Ovary (tissue), 9 donors: ENCODE results near the gene CEP126. TPM values are rescaled to one million over a fixed set of nuclear protein-coding genes. Genes with fewer than 3 reads are reported as not detected.

Source experiments
- DNase-seq, 5 donors: peaks; one replicate each; pipeline ENCODE4 v3.0.0-alpha.2; 2019 to 2020
- H3K27ac ChIP-seq, 2 donors: fragments of 200-600 bp; one replicate each; pipeline versions ENCODE4 v1.5.1 to v1.8.0; 2019 to 2022
- H3K27me3 ChIP-seq: fragments of 200-600 bp; one replicate; pipeline ENCODE4 v1.8.0; 2022
- H3K36me3 ChIP-seq: fragments of 200-600 bp; sonication (generic); one replicate; pipeline ENCODE4 v1.5.1; 2019
- H3K4me1 ChIP-seq: one replicate; pipeline ENCODE4 v1.8.1; 2013; ENCODE audit warnings: mild to moderate bottlenecking, moderate library complexity; ENCODE audit not compliant: insufficient read depth
- H3K4me3 ChIP-seq: fragments of 200-600 bp; sonication (generic); one replicate; pipeline ENCODE4 v1.5.1; 2017
- H3K9me3 ChIP-seq, 2 donors: fragments of 200-600 bp in 1 of 2; sonication (generic) in 1 of 2; one replicate each; pipeline versions ENCODE4 v1.5.1 to v1.8.1; 2013 to 2019; ENCODE audit warnings: mild to moderate bottlenecking in 1 of 2, moderate library complexity in 1 of 2
- EP300 ChIP-seq: sonication (generic); formaldehyde crosslinking; IDR thresholded peaks from one replicate; pipeline ENCODE4 v1.6.1; 2017; ENCODE audit warnings: antibody characterized with exemption
- POLR2A ChIP-seq: fragments of 450-650 bp; IDR thresholded peaks from one replicate; pipeline ENCODE4 v1.6.1; 2017; ENCODE audit warnings: antibody characterized with exemption, mild to moderate bottlenecking, moderate library complexity
- WGBS, 3 donors: extraction: QIAGEN DNeasy Blood & Tissue Kit in 1 of 3; methylation state at CpG; one replicate each; pipeline versions ENCODE4 v1.1.5 to v1.1.7; 2013 to 2017; 5-methylcytosine and 5-hydroxymethylcytosine counted together
- intact Hi-C, 4 donors: fragments of 100-400 bp; cut with DNase I; formaldehyde crosslinking; loops; one replicate each; pipeline versions ENCODE4 v1.11.0 to v1.15.1; 2022 to 2023
- polyA plus RNA-seq, 2 donors: library from polyadenylated mRNA; stranded (reverse); fragments of 200-250 nt in 1 of 2; fragments of 350-450 nt in 1 of 2; fragmentation: Illumina TruSeq in 1 of 2; extraction: RNeasy Lipid Tissue Mini Kit (QIAGEN cat#74804) in 1 of 2; gene quantifications; one replicate each; pipeline ENCODE4 v1.2.3, GENCODE V29; 2013 to 2014
- total RNA-seq, 7 donors: library from RNA; depleted of rRNA in 2 of 7; stranded (reverse); fragments of >200 nt in 2 of 7; fragmentation: NEBNext Ultra II Directional in 3 of 7; extraction: Animal tissue kit (Norgen Biotek cat#: 25700) in 3 of 7; gene quantifications; one replicate each; pipeline versions ENCODE4 v1.1.0 to v1.2.4, GENCODE V29; 2016 to 2023
- TF ChIP-seq, protein P1 (sequence below), 3 donors: fragments of 450-650 bp in 2 of 3; fragments of 200-600 bp in 1 of 3; IDR thresholded peaks; one replicate each; pipeline versions ENCODE4 v1.5.1 to v1.8.0; 2016 to 2022; ENCODE audit warnings: antibody characterized with exemption in 3 of 3, mild to moderate bottlenecking in 1 of 3
- donor health status: DM: no; HTN: no; CAD: no; lungs with moderate emphysema.
- donor health status: DM: no; HTN: no; CAD: no.
- donor health status: Bipolar disorder and iron deficiency.
- donor health status: DM: yes; HTN: yes; CAD: no.
- donor health status: DM: no; HTN: no; CAD: no.
- donor health status: DM: yes; HTN: yes; CAD: no.

Gene CEP126
- total and polyA plus RNA-seq, 9 donors = 5.9 to 10.8 (median 9.4) TPM

DNA sequence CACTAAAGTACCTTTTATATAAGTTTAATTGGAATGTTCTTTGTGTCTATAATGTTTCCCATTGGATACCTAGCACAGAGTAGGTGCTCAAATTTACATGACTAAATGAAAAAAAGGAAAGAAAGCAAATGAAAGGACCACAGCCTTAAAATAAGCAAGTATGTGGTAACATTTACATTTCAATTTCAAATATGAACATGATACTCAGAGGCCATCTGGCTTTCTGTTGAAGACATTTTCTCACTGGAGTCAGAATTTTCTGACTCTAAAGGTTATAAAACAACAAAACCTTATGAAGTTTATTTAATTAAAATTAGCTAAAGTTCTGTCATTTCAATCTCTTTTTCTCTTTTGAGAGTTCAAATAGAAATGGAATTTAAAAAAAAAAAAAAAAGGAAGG is 2.4 kb downstream of the CEP126 start:
- Histone ChIP-seq H3K4me3 (no peak overlapping the region), H3K9me3 (no peaks in the 10 kb centered on the region), H3K27me3 (no peaks in the 10 kb centered on the region), H3K36me3 (no peaks in the 10 kb centered on the region), H3K27ac (no peak overlapping the region), H3K4me1 (peaks cover 5% of the 10 kb centered on the region)
- intact Hi-C loops = no loop called here
- TF ChIP-seq, protein P1, sequence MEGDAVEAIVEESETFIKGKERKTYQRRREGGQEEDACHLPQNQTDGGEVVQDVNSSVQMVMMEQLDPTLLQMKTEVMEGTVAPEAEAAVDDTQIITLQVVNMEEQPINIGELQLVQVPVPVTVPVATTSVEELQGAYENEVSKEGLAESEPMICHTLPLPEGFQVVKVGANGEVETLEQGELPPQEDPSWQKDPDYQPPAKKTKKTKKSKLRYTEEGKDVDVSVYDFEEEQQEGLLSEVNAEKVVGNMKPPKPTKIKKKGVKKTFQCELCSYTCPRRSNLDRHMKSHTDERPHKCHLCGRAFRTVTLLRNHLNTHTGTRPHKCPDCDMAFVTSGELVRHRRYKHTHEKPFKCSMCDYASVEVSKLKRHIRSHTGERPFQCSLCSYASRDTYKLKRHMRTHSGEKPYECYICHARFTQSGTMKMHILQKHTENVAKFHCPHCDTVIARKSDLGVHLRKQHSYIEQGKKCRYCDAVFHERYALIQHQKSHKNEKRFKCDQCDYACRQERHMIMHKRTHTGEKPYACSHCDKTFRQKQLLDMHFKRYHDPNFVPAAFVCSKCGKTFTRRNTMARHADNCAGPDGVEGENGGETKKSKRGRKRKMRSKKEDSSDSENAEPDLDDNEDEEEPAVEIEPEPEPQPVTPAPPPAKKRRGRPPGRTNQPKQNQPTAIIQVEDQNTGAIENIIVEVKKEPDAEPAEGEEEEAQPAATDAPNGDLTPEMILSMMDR (IDR thresholded peaks at IDR 0.05) = no peak
- TF ChIP-seq EP300 = no peak
- TF ChIP-seq POLR2A = no peak
- no peak for DNase-seq

DNA sequence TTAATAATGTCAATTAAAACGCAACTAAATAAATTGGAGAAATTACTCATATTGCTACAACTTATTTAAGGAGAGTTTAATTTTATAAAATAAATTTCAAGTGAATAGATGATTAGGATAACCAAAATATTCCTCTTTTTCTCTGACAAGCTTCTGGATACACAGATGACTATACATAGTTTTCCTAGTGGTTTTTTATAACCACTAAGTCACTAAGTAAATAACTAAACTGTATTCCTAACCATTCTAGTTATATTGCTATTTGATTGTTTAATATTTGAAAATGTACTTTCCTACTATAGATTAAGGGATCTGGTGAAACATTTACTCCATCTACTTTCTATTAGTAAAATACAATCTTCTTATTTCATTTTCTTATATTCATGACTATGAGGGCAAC is 6.2 kb downstream of the CEP126 start:
- intact Hi-C loops = no loop called here
- Histone ChIP-seq H3K4me3 (no peak overlapping the region), H3K9me3 (no peaks in the 10 kb centered on the region), H3K36me3 (no peaks in the 10 kb centered on the region), H3K27me3 (no peaks in the 10 kb centered on the region), H3K4me1 (peaks cover 1% of the 10 kb centered on the region), H3K27ac (no peak overlapping the region)
- 92 to 97% (median 97%) methylated on average over 1 of the region's 1 CpG for WGBS, 3 donors
- no peak for DNase-seq
- TF ChIP-seq EP300 = no peak
- TF ChIP-seq, protein P1 (IDR thresholded peaks at IDR 0.05) = no peak
- no peak for TF ChIP-seq POLR2A

DNA sequence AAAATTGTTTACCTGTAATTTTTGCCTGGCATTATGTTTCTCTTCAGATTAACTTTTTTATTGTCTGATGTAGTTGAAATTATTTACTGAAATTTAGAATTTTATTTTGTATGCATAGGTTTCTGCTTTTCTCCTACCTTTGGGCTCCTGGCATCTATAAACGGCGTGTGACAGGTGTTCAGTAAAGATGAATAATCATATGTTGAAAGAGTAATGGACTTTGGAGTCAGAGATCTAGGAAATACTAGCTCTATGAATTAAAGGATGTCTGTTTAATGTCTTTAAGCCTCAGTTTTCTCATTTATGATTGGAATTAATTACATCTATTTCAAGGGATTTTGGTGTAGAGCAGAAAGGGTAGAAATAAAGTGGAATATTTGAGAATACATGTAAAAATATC is 8.7 kb downstream of the CEP126 start:
- intact Hi-C loops = no loop called here
- no peak overlapping the region for H3K4me3 ChIP-seq
- WGBS, 3 donors = 95 to 97% (median 96%) methylated on average over 2 of the region's 2 CpGs
- H3K36me3 ChIP-seq = no peaks in the 10 kb centered on the region
- no peaks in the 10 kb centered on the region for H3K9me3 ChIP-seq
- no peak overlapping the region for H3K27ac ChIP-seq
- H3K27me3 ChIP-seq = no peaks in the 10 kb centered on the region
- TF ChIP-seq POLR2A = no peak
- no peaks in the 10 kb centered on the region for H3K4me1 ChIP-seq
- DNase-seq = no peak

DNA sequence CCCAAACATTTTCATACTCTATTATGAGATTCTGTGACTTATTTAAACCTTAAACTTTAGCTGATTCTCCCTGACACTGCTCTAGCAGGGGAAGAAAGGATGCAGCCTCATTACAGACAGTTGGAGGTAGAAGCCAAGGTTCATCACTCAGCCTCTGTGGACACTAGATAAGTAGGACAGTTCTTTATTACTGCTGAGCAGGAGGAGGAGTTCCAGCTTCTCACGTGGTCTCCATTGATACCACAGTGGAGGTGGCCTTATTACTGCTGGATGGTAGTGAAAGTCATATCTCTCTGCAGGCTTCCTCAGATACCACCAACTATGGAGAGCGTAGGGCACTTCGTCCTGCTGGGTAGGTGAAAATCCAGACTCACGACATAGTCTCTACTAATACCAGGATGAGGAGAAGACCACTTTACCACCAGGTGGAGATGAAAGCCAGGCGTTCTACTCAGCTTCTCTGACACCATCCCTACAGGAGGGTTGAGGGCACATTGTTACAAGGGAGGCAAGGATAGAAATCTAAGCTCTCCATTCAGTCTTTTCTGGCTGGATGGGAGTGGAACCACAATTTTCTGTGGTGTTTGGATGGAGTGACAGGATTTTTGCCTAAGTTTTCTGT is 14.6 kb downstream of the CEP126 start:
- H3K36me3 ChIP-seq = no peaks in the 10 kb centered on the region
- no peak for DNase-seq
- intact Hi-C loops = no loop called here
- no peaks in the 10 kb centered on the region for H3K4me1 ChIP-seq
- H3K27me3 ChIP-seq = no peaks in the 10 kb centered on the region
- WGBS, 3 donors = 85 to 90% (median 88%) methylated on average over 5 of the region's 5 CpGs
- no peak overlapping the region for H3K4me3 ChIP-seq
- H3K27ac ChIP-seq = no peak overlapping the region
- H3K9me3 ChIP-seq = no peaks in the 10 kb centered on the region
- TF ChIP-seq EP300 (no peak), POLR2A (no peak)
- TF ChIP-seq, protein P1 (IDR thresholded peaks at IDR 0.05) = no peak

DNA sequence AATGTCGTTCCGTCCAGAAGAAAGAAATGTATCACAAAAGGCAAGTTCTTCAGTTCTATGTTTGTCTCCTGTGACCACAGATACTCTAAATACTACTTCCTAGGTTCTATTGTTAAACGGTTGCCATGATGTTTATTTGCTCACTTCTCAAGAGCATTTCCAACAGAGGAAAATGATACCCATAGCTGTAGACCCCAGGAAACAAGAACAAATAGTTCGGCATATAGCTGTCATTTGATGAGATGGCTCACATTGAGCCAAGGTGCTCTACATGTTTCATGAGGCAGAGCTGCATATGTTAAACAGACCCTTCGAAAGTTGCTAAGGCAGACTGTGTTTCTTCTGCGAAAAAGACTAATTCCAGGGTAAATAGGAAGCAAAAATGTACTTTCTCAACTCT is 16.9 kb downstream of the CEP126 start:
- H3K4me1 ChIP-seq = no peaks in the 10 kb centered on the region
- WGBS, 3 donors = 93 to 98% (median 96%) methylated on average over 6 of the region's 6 CpGs

More for the DNA sequence above, 16.9 kb downstream of the CEP126 start:
- no peak for TF ChIP-seq EP300
- TF ChIP-seq, protein P1 (IDR thresholded peaks at IDR 0.05) = no peak
- no peak for TF ChIP-seq POLR2A
- Histone ChIP-seq H3K27ac (no peak overlapping the region), H3K4me3 (no peak overlapping the region), H3K36me3 (no peaks in the 10 kb centered on the region), H3K9me3 (no peaks in the 10 kb centered on the region), H3K27me3 (no peaks in the 10 kb centered on the region)
- intact Hi-C loops = no loop called here
- DNase-seq = no peak
